K562 treated with DMSO at 1 percent for 12 hours (cell line): ENCODE results near the gene FOXD4. TPM values are rescaled to one million over a fixed set of nuclear protein-coding genes. Genes with fewer than 3 reads are reported as not detected.

Source experiments
- total RNA-seq: library from RNA; unstranded; fragments of 300-600 nt; gene quantifications from 2 replicates; pipeline ENCODE4 v1.2.3, GENCODE V29; 2022; ENCODE audit not compliant: insufficient read depth

Gene FOXD4
- 0.57 and 1.7 TPM in 2 replicates for total RNA-seq

GRCh38 chr9:117995-118467 lies at the start of gene FOXD4:
TSS of gene FOXD4 (minus strand) at chr9:118417. CDS start at chr9:118119, 298 bp downstream.

Other genes with a start within 250 kb of the FOXD4 start
- gene WASHC1, start 89.0 kb downstream of the FOXD4 start, total RNA-seq: 7.4 and 9.6 TPM in 2 replicates
- gene ZNG1A, start 60.6 kb upstream of the FOXD4 start, total RNA-seq: 7.3 and 16.2 TPM in 2 replicates
- 12.4 and 48.6 TPM in 2 replicates for gene DOCK8, start 96.4 kb upstream of the FOXD4 start, total RNA-seq